Measurements from ENCODE around the gene GPHN.

Gene GPHN

DNA sequence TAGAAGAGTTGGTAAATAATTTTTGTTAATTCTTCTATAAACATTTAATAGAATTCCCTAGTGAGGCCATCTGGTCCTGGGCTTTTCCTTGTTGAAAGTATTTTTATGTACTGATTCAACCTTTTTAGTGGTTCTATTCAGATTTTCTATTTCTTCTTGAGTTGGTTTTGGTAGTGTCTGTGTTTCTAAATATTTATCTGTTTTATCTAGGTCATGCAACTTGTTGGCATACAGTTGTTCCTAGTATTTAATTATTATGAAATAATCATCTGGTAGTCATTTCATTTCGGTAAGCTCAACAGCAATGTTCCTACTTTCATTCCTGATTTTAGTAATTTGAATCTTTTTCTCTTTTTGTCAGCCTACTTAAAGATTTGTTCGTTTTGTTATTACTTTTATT is 447.2 kb downstream of the GPHN start:
- DNase-seq (ENCODE audit: low spot score), result no peak

DNA sequence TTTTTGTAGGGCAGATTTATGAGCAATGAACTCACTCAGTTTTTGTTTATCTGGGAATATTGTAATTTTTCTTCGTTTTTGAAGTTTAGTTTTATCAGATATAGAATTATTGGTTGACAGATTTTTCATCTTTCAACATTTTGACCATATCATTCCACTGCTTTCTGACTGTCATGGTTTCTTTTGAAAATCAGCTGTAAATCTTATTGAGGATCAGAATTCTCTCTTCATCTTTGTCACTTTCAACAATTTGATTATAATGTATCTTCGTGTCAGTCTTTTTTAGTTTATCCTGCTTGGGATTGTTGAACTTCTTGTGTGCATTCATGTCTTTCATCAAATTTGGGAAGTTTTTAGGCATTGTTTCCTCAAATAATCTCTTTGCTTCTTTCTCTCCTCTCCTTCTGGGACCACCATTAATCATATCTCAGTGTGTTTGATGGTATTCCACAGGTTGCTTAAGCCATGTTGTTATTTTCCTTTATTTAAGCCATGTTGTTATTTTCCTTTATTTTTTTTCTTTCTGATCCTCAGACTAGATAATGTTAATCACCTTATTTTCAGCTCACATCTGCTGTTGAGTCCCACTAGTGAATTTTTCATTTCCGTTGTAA is 451.6 kb downstream of the GPHN start:
- no peak for DNase-seq (ENCODE audit: low spot score)

DNA sequence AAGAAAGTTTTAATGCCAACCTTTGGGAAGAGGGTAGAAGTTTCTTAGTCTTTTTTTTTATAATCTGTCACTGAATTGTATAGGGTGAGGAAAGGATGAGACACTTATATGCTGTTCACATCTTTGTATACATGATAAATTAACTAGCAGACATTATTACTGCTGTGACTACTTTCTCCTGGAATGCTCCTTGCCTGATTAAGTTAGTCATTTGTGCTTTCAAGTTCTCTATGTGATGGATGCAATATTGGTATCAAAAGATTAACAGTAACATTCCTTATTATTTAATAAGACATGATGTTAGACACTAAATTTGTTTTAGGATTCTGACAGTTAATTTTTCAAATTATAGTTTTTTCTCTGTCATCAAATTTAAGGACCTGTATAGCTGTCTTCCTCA is 457.9 kb downstream of the GPHN start:
- no peak for DNase-seq (ENCODE audit: low spot score)

DNA sequence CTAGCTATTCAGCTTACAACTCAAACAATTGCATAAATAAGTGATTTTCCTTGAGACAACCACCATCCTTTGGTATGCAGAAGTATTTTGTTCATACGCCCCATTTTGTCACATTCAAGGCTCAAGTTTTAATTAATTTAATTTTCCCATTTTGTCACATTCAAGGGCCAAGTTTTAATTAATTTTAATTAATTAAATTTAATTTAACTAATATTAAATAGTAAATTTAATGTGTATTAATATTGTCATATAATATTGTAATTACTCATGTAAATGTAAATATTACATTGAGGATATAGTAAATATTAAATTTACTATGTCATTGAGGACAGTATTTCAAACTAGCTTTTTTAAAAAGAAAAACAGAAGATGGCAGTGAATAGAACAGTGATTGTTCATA is 464.5 kb downstream of the GPHN start:
- DNase-seq (ENCODE audit: low spot score), result no peak

DNA sequence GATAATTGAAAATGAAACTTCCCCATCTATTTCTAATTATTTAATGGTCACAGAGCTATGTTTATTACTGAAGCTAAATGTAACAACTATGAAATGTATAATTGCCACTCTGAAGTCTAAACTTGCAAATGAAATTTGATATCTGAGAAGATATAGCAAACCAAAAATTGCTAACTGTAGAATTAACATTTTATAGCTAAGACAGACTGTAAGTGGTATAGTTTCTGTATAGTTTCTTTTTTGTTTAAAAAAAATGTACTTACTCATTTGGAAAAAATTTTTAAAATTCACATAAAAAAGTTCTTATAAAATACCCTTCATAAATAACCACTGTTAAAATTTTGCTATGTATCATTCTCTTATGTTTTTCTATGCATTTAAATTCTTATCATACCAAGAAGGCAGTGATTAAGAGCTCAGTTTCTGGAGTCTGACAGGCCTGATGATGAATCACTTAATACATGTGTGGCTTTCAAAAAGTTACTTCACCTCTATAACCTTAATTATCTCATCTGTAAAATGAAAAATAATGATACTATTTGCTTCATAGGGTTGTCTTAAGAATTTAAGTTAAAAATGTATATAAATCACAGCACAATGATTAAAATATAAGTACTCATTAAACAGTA is 466.6 kb downstream of the GPHN start:
- DNase-seq (ENCODE audit: low spot score), result no peak

DNA sequence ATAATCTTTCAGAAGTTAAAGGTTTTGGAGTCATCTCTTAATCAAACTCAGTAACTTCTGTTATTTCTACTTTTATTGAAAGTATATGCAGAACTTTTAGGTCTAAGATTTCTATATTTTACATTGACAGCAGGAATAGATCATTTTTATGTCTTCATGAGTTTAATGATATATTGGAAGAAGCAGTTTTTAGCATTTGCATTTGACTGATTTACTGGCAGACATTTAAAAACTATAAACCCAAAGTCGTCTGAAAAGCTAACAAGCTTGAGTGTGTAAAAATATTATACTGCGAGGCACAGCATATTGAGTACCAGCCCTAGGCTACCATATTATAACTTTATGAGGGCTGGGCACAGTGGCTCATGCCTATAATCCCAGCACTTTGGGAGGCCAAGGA is 467.3 kb downstream of the GPHN start:
- no peak for DNase-seq (ENCODE audit: low spot score)

DNA sequence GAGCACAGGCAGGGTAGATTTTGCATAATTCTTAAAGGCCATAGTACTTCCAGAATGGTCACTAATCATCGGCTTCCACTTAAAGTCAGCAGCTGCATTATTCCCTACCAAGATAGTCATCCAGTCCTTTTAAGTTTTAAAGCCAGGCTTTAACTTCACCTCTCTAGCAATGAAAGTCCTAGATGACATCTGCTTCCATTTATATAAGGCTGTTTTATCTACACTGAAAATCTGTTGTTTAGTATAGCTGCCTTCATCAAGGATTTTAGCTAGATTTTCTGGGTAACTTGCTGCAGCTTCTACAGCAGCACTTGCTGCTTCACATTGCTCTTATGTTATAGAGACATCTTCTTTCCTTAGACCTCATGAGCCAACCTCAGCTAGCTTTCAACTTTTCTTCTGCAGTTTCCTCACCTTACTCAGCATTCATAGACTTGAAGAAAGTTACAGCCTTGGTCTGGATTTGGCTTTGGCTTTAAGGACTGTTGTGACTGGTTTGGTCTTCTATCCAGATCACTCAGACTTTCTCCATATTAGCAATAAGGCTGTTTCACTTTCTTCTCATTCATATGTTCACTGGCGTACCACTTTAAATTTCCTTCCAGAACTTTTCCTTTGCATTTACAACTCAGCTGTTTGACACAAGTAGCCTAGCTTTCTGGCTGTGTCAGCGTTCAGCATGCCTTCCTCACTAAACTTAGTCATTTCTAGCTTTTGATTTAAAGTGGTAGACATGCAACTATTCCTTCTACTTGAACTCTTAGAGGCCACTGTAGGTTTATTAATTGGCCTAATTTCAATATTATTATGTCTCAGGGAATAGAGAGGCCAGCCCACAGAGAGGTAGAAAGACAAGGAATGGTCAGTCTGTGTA is 471.4 kb downstream of the GPHN start:
- no peak for DNase-seq (ENCODE audit: low spot score)

DNA sequence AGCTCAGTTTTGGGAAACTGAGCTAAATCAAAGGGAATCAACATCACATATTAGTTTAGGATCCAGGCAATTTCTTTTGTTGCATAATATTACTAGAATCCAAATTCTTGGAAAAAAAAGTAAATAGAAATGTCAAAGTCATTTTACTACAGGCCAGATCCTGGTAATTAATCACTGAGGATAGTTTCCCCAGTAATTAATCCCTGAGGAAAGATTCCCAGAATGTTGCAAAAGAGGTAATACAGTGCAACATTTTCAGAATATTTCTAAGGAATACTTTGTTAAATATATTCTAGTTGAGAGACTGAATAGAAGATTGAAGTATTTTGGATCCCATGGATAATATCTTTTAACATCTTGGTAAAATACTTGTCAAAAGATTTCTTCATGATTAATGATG is 474.3 kb downstream of the GPHN start:
- no peak for DNase-seq (ENCODE audit: low spot score)

DNA sequence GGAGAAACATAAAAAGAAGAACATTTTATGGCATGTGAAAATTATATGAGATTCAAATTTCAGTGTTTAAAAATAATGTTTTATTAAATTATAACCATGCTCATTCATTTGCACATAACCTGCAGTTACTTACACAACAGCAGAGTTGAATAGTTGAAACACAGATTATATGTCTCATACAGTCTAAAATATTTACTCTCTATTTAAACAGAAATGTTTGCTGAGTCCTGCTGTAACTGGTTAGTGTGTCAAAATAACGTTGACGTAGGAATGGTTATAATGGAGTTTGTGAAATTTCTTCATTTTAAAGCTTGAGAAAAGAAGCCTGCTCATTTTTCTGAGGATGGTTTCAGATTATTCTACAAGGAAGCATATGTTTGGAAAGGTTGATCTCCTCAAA is 484.8 kb downstream of the GPHN start:
- no peak for DNase-seq (ENCODE audit: low spot score)

DNA sequence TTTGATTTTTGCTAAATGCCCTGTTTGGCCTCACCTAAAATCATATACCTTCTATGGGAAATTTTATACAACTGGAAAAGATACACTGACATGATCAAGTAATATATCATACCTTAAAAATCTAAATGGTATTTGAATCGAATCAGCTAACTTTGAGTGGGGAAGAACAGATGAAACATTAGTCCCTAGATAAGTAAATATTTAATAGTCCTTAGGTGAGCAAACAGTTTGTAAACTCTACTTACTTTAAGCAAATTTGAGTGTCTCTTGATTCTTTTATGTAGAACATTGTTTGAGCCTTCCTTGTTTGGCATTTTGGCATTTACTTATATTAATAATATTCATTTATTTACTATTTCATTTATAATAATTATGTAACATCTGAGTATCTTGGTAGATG is 485.6 kb downstream of the GPHN start:
- DNase-seq (ENCODE audit: low spot score), result no peak

DNA sequence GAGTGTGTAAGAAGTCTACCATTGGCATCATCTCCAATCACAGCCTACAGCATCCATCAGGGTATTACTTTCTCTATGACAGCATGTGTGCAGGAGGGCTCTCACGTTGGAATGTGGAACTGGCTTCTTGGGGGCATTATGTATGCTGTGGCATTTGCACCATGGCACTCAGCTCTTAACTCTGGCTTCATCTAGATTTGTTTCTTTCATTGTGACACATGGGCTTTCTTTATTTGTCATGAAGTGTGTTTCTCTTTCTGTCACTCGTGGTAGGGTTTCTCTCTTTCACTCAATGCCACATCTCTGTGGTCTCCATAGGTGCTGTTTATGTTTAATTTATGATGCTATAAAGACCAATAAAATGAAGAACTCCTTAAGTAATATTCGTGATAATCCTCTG is 490.1 kb downstream of the GPHN start:
- no peak for DNase-seq (ENCODE audit: low spot score)

DNA sequence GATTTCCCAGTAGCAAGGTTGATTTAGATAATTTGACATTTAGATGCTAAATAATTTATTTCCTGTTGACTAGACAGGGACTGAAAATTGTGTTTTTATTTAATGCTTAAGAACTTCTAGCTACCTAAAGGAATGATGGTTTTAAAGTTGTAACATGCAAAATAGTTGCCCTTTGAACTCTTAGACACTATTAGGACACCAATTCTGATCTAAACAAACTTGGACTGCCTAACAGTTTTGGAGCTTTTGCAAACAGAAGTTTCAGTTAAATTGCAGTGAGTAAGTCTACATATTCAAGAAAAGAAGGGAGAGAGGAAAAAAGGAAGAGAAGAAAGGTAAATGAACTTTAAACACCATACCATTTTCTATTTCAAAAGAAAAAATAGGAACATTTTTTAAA is 492.0 kb downstream of the GPHN start:
- DNase-seq (ENCODE audit: low spot score), result no peak

DNA sequence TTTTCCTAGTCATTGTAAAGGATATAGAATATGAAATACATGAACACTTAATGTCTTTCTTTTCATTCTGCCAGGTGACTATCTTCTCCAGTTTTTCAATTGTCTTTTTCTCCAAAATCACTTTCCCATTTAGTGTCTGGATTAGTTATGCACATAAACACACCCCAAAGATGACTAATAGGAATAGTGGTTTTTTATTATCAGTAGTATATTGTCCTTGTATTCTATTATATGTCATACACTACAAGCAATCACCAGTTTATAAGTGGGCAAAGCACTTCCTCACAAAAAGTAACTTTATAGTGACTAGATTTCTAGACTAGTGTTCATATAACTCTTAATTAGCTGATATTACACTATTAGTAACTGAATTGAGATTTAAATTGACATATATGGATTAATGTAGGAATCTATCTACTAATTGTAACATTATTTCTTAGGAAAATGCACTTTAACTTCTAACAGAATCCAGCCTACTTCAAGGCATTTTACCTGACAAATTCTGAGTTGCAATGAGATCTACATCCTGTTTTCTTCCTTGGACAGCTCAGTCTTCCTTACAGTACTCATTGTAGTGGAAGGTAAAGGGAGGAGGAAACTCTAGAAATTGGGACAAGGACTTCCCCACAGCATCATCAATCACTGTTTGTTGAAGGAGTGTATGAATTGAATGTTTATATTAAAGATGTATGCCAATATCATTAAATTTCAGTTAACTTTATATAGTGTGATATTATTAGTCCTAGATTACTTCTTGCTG is 495.2 kb downstream of the GPHN start:
- DNase-seq (ENCODE audit: low spot score), result no peak

DNA sequence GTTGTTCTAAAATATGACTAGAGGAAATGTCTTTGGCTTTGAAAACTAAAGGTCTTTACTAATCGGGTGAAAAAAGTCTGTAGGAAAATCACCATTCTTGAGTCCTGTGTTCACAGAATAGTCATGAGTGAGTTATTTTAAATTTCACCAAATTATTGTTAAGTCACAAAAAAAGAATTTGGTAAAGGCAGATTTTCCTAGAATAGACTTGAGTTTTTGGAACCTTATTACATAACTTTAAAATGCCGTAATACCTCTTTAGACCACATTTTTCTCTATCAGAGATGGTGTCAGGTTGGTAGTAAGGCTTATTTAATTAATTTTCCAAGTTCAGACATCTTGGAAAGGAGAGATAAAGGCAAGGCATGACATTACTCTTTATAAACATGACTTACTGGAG is 496.6 kb downstream of the GPHN start:
- DNase-seq (ENCODE audit: low spot score), result no peak

DNA sequence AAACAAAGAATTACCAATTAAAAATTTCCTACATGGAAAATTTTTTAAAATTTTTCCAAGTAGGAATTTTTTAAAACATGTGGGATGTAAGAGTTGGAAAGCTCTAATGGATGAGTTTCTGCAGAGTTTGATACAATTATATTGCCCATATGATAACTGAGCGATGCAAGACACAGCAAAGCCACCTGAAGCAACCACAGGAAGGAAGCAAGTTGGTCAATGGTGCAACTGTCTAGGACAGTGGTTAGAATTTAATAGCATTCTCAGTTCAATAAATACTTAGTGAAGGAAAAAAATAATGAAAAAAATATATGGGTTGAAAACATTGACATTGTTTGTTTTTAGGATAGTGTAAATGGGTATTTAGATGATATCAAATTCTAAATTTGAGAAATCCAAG is 502.7 kb downstream of the GPHN start:
- DNase-seq (ENCODE audit: low spot score), result no peak

DNA sequence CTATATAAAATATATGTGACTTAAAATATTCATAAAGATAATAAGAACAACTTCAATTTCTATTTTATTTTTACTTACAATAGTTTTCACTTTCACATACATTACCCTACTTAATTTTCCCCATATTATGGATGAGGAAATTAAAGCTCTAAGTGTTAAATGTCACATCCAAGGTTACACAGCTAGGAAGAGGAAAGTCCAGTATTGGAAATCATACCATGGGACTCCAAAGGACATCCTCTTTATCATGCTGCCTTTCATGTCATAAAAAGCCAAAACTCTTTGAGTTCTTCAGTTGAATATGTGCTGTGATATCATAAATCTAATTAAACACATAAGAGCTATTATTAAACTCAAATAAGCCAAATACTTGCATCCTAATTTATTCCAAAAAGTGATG is 508.9 kb downstream of the GPHN start:
- no peak for DNase-seq (ENCODE audit: low spot score)

DNA sequence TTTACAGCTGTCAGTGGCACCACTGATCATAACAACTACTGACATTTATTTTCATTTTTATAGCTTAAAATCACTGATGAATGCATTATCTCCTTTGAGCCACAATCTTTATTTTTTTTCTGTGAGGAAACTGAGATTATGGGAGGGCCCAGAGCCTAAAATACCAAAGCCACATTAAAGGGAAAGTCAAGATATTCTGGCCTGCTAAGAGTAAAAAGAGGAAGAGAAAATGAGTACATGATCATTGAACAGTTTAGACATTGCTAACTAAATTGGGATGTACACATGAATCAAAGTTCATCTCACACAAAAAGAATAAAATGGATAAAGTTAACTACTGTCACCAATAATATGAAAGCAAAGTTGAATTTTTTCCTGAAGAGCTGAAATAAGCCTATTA is 510.8 kb downstream of the GPHN start:
- DNase-seq (ENCODE audit: low spot score), result peak; percentile 1

DNA sequence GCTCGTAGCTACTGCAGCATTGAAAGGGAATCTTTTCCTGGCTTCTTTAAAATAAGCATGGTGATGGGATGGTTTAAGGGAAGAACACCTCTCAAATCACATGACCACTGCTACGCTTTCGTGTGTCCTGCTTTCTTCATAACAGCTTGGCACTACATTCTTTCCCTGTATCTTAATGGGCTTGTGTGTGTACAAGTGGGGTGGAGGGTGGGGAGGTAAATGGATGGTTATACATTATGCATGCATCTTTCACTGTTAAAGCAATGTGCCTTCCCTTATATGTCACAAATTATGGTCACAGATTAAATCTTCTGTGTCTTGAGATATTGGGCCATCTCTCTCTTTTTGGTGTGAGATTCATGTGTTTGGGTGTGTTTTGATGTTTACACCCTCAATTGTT is 511.8 kb downstream of the GPHN start:
- no peak for DNase-seq (ENCODE audit: low spot score)

DNA sequence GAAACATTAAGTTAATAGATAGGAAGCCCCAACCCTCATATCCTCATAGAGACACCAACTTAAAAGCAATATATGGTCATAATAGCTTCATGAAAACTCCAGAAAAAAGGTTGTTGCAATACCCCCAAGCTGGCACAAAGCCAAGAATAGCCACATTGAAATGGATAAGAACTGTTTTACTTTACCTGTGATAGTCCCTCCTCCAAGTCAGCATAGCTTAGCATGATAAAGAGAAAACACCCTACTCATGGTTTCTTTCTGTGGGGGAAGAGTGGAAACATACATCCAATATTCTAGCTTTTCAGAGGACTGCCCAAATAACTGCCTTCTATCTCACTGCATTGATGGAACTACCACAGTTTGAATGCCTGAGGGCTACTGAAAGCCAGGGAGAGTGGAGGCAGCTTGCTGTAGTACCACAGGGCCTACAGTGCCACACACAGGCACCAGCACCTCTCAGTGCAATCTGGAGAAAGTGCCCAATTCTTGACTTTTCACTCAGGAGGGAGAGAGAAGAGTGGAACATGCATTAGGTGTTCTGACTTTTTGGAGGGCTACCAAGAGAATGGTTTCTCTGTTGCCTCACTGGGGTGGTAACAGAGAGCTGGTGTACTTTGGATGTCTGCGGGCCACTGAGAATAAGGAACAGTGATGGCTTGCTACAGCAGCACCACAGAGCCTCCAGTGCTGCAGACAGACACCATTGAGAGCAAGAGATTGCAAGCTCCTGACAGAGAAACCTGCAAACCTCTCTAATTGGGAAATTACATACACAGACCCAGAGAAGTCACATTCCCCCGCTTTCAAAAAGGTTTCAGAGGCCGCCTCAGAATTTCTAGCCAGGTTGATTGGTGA is 524.2 kb downstream of the GPHN start:
- DNase-seq (ENCODE audit: low spot score), result no peak

DNA sequence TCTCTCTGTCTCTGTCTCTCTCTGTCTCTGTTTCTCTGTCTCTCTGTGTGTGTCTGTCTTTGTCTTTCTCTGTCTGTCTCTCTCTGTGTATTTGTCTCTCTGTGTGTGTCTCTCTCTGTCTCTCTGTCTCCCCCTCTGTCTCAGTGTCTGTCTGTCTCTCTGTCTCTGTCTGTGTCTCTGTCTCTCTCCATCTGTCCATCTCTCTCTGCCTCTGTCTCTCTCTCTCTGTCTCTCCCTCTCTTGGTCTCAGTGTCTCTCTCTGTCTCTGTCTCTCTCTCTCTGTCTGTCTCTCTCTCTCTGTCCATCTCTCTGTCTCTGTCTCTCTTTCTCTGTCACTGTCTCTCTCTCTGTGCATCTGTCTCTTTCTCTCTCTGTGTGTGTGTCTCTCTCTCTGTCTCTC is 537.5 kb downstream of the GPHN start:
- no peak for DNase-seq (ENCODE audit: low spot score)

DNA sequence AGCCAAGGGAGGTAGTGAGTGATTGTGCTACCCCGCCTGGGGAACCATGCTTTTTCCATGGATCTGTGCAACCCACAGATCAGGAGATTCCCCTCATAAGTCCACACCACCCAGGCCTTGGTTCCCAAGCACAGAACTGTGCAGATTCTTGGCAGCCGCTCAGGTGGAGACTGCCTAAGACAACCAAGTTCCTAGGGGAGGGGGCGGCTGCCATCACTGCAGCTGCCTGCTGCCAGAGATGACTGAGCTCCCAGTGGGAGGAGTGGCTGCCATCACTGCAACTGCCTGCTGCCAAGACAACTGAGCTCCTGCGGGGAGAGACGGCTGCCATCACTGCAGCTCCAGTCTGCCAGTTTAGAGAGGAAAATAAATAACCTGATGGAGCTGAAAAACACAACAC is 542.9 kb downstream of the GPHN start:
- no peak for DNase-seq (ENCODE audit: low spot score)

DNA sequence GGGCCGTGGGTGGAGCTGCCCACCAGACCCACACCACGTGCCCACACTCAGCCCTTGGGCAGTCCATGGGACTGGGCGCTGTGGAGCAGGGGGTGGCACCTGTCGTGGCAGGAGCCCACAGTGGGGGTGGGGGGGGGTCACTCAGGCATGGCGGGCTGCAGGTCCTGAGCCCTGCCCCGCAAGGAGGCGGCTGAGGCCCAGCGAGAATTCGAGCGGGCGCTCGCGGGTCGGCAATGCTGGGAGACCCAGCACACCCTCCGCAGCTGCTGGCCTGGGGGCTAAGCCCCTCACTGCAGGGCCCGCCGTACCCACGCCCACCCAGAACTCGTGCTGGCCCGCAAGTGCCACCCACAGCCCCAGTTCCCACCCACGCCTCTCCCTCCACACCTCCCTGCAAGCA is 548.7 kb downstream of the GPHN start:
- no peak for DNase-seq (ENCODE audit: low spot score)
